Adipocyte (in vitro differentiated cells): Measurements from ENCODE around the gene UBE2O.
"Not testable (repeated sequence)": the region's sequence is repeated elsewhere in the genome, so short reads cannot be mapped to it uniquely, and the experiment has no call there.

Experiments used
- DNase-seq: peaks from one replicate; pipeline ENCODE4 v3.0.0-alpha.2; 2015; ENCODE audit warnings: low read depth
- H3K27me3 ChIP-seq: replicated peaks from 2 replicates; pipeline ENCODE4 v1.7.0; 2013; ENCODE audit warnings: mild to moderate bottlenecking, low read length, moderate library complexity; ENCODE audit not compliant: control insufficient read depth, insufficient read depth
- H3K36me3 ChIP-seq: 2 replicates; pipeline ENCODE4 v1.7.0; 2013; ENCODE audit warnings: low read length, mild to moderate bottlenecking, moderate library complexity; ENCODE audit not compliant: control insufficient read depth, insufficient read depth, severe bottlenecking
- H3K4me1 ChIP-seq: 2 replicates; pipeline ENCODE4 v1.7.0; 2013; ENCODE audit warnings: mild to moderate bottlenecking, low read length, moderate library complexity; ENCODE audit not compliant: control insufficient read depth, insufficient read depth
- H3K4me3 ChIP-seq: 2 replicates; pipeline ENCODE4 v1.7.0; 2013; ENCODE audit warnings: mild to moderate bottlenecking, low read length, moderate library complexity
- H3K9ac ChIP-seq: 2 replicates; pipeline ENCODE4 v1.7.0; 2013; ENCODE audit warnings: mild to moderate bottlenecking, low read length, moderate library complexity
- H3K9me3 ChIP-seq: 2 replicates; pipeline ENCODE4 v1.7.0; 2013; ENCODE audit warnings: mild to moderate bottlenecking, low read length, moderate library complexity; ENCODE audit not compliant: control insufficient read depth

The UBE2O gene

DNA sequence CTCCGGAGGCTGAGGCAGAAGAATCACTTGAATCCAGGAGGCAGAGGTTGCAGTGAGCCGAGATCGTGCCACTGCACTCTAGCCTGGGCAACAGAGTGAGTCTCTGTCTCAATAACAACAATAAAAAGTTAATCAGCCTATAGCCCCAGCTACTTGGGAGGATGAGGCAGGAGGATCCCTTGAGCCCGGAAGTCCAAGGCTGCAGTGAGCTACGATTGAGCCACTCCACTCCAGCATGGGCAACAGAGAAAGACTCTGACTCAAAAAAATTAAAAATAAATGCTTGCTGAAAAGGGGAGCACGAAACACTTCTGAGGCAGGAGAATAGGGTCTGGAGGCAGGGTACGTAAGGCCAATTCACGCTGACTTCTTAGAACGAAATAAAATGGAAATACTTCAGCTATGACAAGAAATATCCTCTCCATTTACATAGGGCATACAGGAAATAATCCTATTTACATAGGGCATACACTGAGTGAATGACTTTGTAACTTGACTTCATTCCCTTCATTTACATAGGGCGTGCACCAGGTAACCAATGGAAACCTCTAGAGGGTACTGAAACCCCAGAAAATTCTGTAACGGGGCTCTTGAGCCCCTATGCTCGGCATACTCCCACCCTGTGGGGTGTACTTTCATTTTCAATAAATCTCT is 96.0 kb downstream of the UBE2O start:
- DNase-seq = no peak
- Histone ChIP-seq H3K27me3 (no peaks in the 10 kb centered on the region), H3K4me1 (peaks cover 28% of the 10 kb centered on the region), H3K36me3 (no peaks in the 10 kb centered on the region), H3K9me3 (no peaks in the 10 kb centered on the region), H3K4me3 (no peak overlapping the region), H3K9ac (no peak overlapping the region)

DNA sequence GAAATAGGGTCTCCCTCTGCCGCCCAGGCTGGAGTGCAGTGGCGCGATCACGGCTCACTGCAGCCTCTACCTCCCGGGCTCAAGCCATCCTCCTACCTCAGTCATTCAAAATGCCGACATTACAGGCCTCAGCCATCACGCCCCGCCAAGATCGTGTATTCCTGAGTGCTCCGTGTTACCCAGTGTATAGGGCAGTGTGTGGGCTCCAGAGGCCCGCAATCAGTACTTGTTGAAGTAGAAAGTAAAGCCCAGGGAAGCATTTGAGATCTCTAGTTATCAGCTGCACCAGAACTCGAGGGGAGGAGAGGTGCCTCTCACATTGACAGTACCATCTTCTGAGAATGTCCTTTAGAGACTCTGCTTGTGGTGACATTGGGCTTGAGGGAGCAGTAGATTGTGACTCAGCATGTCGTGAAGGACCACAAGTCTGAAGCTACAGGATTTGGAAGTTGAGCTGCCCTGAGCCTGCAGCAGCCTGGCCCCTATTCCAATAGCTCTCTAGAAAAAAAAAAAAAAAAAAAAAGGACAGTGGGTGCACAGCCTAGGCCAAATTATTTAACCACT is 98.1 kb downstream of the UBE2O start:
- Histone ChIP-seq H3K27me3 (no peaks in the 10 kb centered on the region), H3K36me3 (no peaks in the 10 kb centered on the region), H3K4me1 (peaks cover 15% of the 10 kb centered on the region), H3K4me3 (no peak overlapping the region), H3K9ac (peak overlapping the region; percentile 38), H3K9me3 (no peaks in the 10 kb centered on the region)
- DNase-seq = no peak

DNA sequence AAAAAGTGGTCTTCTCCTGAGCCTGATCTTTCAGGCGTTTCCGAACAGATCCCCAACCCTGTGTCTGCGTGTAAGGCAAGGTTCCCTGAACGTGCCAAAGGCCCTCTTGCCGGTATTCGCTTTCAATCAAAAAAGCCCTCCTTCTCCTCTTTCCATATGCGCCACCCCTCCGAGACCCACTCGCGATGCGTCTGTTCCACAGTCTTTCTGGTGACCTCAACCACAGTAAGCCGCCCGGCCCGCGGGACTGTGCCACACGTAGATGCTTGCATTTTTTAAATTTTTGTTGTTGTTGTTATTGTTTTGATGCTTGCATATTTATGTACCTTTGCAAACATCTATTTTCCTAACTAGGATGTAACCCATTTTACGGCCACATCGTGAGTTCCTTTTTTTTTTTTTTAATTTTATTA is 98.6 kb downstream of the UBE2O start:
- no peaks in the 10 kb centered on the region for H3K27me3 ChIP-seq
- no peak for DNase-seq
- H3K36me3 ChIP-seq = no peaks in the 10 kb centered on the region
- H3K4me3 ChIP-seq = peak overlapping the region; percentile 94
- H3K9me3 ChIP-seq = no peaks in the 10 kb centered on the region
- peak overlapping the region; percentile 99 for H3K9ac ChIP-seq
- peaks cover 12% of the 10 kb centered on the region for H3K4me1 ChIP-seq

DNA sequence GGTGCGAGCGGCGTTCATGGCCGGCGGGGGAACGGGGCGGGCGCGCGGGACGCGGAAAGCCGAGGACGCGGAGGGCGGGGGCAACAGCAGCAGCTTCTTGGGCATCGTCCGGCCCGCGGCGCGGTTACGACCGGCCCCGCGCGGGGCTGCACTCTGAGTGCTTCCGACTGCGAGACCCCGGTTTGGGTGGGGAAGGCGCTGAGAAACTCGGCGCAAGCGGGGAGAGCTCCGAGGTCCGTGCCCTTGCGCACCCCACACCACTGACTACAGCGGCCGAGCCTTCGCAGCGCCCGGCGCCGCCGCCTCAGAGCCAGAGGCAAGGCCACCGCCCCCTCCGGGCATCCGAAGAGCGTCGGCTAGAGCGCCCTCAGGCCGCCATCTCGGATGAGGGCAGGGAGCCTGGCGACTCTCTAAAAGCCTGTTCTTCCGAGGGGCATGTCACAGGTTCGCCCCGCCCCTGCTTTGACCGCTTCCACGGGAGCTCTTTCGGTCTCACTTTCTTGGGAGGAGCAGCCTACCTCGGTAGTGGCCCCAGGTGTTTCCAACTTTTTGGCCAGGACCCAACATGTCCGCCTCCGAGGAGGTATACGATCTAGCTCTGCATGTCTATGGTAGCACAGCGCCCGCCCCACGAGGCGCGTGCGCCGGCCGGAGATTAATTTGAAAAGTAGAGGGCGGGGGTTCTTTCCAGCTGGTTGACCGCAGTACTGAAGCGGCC is 99.2 kb downstream of the UBE2O start, which contains the start of gene PRPSAP1:
TSS of gene PRPSAP1 (minus strand) at position 318 of the 718 bp plus-strand sequence. CDS start at position 105, 213 bp downstream.
- H3K4me3 ChIP-seq = peak within 1 kb of the TSS; percentile 94
- H3K9me3 ChIP-seq = no peaks in the 10 kb centered on the region
- H3K9ac ChIP-seq = peak within 1 kb of the TSS; percentile 99
- H3K36me3 ChIP-seq = no peaks in the 10 kb centered on the region
- peaks cover 12% of the 10 kb centered on the region for H3K4me1 ChIP-seq
- no peaks in the 10 kb centered on the region for H3K27me3 ChIP-seq
- DNase-seq = peak; percentile 96

DNA sequence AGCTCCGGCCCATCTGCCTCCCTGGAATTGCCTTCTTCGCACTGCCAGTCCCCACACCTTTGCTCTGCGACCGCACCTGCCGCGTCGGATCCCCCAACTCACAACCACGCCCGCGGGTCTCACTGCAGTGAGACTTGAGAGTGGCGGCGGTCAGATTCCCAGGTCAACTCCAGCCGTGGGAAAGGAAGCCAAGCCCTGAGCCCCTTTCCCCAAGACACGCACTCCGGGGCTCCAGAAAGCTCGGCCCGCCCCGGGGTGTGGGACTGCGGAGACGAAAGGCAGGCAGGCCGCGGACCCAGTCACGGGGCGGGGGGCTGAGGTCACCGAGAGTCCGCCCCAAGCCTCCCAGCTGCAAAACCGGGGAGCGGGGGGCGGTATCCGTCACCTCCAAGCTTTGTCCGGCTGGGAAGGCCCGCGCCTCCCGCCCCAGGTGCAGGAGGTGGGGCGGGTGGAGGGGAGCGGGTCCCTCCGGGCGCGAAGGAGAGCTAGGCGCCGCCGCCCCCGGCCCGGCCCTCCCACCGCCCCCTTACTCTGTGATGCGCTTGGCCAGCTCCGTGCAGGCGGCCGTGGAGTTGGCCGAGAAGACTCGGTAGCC is 99.9 kb downstream of the UBE2O start:
- H3K9me3 ChIP-seq = no peaks in the 10 kb centered on the region
- H3K9ac ChIP-seq = peak overlapping the region; percentile 99
- peaks cover 12% of the 10 kb centered on the region for H3K4me1 ChIP-seq
- H3K4me3 ChIP-seq = peak overlapping the region; percentile 94
- DNase-seq = peak; percentile 57
- no peaks in the 10 kb centered on the region for H3K27me3 ChIP-seq
- no peaks in the 10 kb centered on the region for H3K36me3 ChIP-seq

DNA sequence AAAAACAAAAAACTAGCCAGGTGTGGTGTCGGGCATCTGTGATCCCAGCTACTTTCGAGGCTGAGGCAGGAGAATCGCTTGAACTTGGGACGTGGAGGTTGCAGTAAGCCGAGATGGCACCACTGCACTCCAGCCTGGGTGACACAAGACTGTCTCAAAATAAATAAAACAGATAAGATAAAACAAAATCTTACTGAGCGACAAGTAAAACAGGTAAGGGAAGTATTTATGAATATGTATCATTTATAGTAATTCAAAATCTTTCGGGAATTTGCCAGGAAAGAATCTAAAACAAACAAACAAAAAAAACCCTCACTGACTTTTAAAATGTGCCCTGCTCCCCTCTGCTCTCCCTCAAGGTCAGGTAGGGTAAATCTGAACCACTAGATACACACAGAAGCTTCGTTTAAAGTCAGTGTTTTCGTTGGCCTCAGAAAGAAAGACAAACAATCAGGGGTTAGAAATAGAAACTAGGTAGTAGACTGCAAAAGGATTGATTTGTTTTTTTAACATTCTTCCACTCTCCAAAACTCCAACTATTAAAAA is 101.4 kb downstream of the UBE2O start:
- Histone ChIP-seq H3K36me3 (peaks cover 10% of the 10 kb centered on the region), H3K9me3 (no peaks in the 10 kb centered on the region), H3K4me1 (peaks cover 12% of the 10 kb centered on the region), H3K27me3 (no peaks in the 10 kb centered on the region), H3K4me3 (peak overlapping the region; percentile 37), H3K9ac (no peak overlapping the region)
- no peak for DNase-seq

DNA sequence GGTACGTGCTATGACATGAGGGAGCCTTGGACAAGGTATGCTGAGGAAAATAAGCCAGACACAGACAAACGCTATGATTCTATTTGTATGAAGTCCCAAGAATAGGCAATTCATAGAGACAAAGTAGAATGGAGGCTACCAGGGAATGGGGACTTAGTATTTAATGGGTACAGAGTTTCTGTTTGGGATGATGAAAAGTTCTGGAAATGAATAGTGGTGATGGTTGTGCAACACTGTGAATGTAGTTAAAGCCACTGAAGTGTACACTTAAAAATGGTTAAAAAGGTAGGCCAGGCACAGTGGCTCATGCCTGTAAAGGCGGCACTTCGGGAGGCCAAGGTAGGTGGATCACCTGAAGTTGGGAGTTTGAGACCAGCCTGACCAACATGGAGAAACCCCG is 102.5 kb downstream of the UBE2O start:
- Histone ChIP-seq H3K9ac (no peak overlapping the region), H3K4me1 (peaks cover 17% of the 10 kb centered on the region), H3K4me3 (no peak overlapping the region), H3K27me3 (no peaks in the 10 kb centered on the region), H3K36me3 (peaks cover 15% of the 10 kb centered on the region), H3K9me3 (no peaks in the 10 kb centered on the region)
- no peak for DNase-seq

DNA sequence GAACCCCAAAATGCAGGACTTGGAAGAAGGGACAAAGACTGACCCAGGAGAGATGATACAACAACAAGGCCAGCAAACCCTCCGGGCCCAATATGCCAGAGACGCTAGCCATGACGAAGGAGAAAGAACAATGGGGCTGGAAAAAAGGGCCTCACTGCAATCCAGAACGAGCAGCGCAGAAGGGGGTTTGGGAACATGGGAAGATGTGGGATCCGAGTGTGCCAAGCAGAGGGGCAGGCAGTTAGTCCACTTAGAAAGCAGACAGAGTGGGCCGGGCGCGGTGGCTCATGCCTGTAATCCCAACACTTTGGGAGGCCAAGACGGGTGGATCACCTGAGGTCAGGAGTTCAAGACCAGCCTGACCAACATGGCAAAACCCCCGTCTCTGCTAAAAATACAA is 106.0 kb downstream of the UBE2O start:
- not testable (repeated sequence) for H3K9me3 ChIP-seq, H3K27me3 ChIP-seq, H3K9ac ChIP-seq, H3K4me3 ChIP-seq, DNase-seq
- peaks cover 32% of the 10 kb centered on the region for H3K36me3 ChIP-seq
- peaks cover 12% of the 10 kb centered on the region for H3K4me1 ChIP-seq

DNA sequence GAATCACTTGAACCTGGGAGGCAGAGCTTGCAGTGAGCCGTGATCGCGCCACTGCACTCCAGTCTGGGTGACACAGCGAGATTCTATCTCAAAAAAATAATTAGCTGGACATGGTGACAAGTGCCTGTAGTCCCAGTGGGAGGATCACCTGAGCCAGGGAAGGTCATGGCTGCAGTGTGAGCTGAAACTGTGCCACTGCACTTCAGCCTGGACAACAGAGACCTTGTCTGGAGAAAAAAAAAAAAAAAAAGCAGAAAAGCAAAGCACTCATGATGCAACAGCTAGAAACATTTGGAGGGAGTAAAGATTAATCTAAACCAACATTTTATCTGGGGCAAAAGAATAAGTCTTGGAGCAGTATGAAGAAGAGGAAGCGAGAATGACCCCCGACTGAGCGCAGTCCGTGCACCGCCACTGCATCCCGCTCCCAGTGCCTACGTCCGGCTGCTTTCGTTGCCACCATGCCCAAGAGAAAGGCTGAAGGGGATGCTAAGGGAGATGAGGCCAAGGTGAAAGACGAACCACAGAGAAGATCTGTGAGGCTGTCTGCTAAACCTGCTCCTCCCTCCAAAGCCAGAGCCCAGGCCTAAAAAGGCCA is 107.5 kb downstream of the UBE2O start:
- no peak overlapping the region for H3K4me3 ChIP-seq
- DNase-seq = peak; percentile 78
- H3K27me3 ChIP-seq = no peaks in the 10 kb centered on the region
- peaks cover 34% of the 10 kb centered on the region for H3K36me3 ChIP-seq
- H3K9me3 ChIP-seq = no peaks in the 10 kb centered on the region
- H3K4me1 ChIP-seq = peaks cover 7% of the 10 kb centered on the region
- H3K9ac ChIP-seq = peak overlapping the region; percentile 46

DNA sequence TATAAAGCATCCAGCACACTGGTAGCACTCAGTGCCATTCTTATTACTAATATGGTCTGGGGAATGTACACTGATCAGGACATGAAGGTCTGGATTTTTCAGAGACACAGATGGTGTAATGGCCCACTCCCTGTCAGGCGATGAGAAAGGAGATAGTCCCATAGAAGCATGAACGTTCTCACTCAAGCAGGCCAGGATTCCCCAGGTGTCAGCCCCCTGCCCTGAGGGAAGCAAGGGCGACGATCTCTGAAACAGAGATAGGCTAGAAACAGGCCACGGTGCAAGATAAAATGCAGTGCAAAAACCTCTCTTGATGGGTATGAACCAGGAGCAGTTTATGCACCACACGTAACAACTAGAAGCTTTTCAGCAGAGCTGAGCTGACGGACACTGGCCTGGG is 109.8 kb downstream of the UBE2O start:
- Histone ChIP-seq H3K9me3 (no peaks in the 10 kb centered on the region), H3K36me3 (peaks cover 34% of the 10 kb centered on the region), H3K4me3 (no peak overlapping the region), H3K27me3 (no peaks in the 10 kb centered on the region), H3K9ac (no peak overlapping the region), H3K4me1 (peaks cover 7% of the 10 kb centered on the region)
- no peak for DNase-seq

DNA sequence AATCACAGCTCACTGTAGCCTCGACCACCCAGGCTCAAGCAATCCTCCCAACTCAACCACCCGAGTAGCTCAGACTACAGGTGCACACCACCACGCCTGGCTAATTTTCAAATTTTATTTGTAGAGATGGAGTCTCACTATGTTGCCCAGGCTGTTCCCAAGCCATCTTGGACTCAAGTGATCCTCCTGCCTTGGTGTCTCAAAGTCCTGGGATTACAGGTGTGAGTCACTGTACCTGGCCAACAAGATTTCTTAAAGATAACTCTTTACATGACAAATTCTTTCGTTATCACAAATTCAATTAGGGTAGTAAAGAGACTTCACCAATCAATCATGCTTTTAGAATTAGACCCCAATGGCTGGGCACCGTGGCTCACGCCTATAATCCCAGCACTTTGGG is 111.7 kb downstream of the UBE2O start:
- peaks cover 9% of the 10 kb centered on the region for H3K4me1 ChIP-seq
- peaks cover 24% of the 10 kb centered on the region for H3K36me3 ChIP-seq
- no peak overlapping the region for H3K4me3 ChIP-seq
- H3K27me3 ChIP-seq = no peaks in the 10 kb centered on the region
- no peak for DNase-seq
- H3K9me3 ChIP-seq = no peaks in the 10 kb centered on the region
- no peak overlapping the region for H3K9ac ChIP-seq
